ENCODE data around the gene TPR. TPM values are rescaled to one million over a fixed set of nuclear protein-coding genes. Genes with fewer than 3 reads are reported as not detected.

Gene TPR
- total RNA-seq, 2 experiments from 2014 or later = 165 to 167 TPM

Other genes with a start within 250 kb of the TPR start
- gene PRG4, start 79.0 kb downstream of the TPR start, total RNA-seq = under 1 TPM; 0.69 to 0.92 TPM
- 10 to 100 TPM; 12.4 to 13.3 TPM for gene ODR4, start 585 bp upstream of the TPR start, total RNA-seq
- gene PDC, start 85.9 kb upstream of the TPR start, total RNA-seq = not detected